Activated T-cell treated with anti-CD3 and anti-CD28 coated beads, Interleukin-2, amount 50 U/mL, for 24 hours (primary cell): Measurements from ENCODE around the gene ZNF407.
A peak's percentile ranks its signal among the peaks of the same experiment; 100 is the strongest.

Source experiments
- DNase-seq: peaks from one replicate; pipeline ENCODE4 v3.0.0-alpha.2; 2020
- H3K27ac Mint-ChIP-seq: 2 replicates; pipeline ENCODE4 v1.8.0; 2020; ENCODE audit warnings: mild to moderate bottlenecking, mixed read lengths
- H3K27me3 Mint-ChIP-seq: 2 replicates; pipeline ENCODE4 v1.8.0; 2020; ENCODE audit warnings: mixed read lengths
- H3K36me3 Mint-ChIP-seq: 2 replicates; pipeline ENCODE4 v1.8.0; 2020; ENCODE audit warnings: low read depth, mixed read lengths
- H3K4me1 Mint-ChIP-seq: 2 replicates; pipeline ENCODE4 v1.8.0; 2020; ENCODE audit warnings: low read depth, mixed read lengths
- H3K4me3 Mint-ChIP-seq: 2 replicates; pipeline ENCODE4 v1.8.0; 2020; ENCODE audit warnings: mild to moderate bottlenecking, moderate library complexity, mixed read lengths
- H3K9me3 Mint-ChIP-seq: 2 replicates; pipeline ENCODE4 v1.8.0; 2020; ENCODE audit warnings: mixed read lengths

The ZNF407 gene

DNA sequence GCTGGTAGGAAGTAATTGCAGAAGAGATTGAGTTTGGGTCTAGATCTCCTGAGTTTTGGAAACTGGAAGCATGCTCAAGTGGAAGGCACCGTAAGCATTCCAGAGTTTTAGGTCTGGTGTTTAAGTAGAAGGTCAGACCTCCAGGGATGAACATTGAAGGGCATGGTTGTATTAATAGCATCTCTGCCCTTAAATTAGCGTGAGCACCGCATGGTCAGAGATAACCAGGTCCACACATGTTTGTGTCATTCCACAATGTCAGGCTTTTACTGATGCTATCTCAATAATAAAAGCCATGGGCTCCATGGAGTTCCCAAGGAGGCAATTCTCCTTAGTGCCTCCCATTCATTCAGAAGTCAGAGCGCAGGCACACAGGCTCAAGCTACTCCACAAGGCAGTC is 28.3 kb upstream of the ZNF407 start:
- H3K9me3 Mint-ChIP-seq = peaks cover 9% of the 10 kb centered on the region
- H3K27me3 Mint-ChIP-seq = peaks cover 9% of the 10 kb centered on the region
- H3K27ac Mint-ChIP-seq = no peak overlapping the region
- DNase-seq = no peak
- H3K4me1 Mint-ChIP-seq = peaks cover 2% of the 10 kb centered on the region
- H3K4me3 Mint-ChIP-seq = no peak overlapping the region
- peaks cover 2% of the 10 kb centered on the region for H3K36me3 Mint-ChIP-seq

DNA sequence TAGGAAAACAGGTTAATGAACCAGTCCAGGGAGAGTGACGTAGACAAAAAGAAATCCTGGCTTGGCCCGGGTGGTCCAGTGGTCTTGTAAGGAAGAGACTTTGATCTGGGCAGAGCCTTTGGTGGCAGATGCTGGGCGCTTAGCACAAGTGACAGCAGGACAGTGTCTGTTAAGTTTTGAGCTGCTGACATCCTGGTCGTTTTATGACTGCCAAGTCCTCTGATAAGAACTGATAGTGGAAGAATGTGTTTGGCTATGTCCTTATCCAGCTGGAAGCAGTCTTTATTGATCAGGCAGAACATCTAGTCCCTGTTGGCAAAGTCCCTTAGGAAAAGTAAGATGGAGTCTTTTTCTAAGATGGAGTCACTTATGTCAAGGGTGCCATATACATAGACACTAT is 27.4 kb upstream of the ZNF407 start:
- Mint-ChIP-seq H3K9me3 (peaks cover 9% of the 10 kb centered on the region), H3K36me3 (peaks cover 2% of the 10 kb centered on the region), H3K4me3 (no peak overlapping the region), H3K4me1 (peaks cover 6% of the 10 kb centered on the region), H3K27me3 (peaks cover 9% of the 10 kb centered on the region), H3K27ac (no peak overlapping the region)
- no peak for DNase-seq

DNA sequence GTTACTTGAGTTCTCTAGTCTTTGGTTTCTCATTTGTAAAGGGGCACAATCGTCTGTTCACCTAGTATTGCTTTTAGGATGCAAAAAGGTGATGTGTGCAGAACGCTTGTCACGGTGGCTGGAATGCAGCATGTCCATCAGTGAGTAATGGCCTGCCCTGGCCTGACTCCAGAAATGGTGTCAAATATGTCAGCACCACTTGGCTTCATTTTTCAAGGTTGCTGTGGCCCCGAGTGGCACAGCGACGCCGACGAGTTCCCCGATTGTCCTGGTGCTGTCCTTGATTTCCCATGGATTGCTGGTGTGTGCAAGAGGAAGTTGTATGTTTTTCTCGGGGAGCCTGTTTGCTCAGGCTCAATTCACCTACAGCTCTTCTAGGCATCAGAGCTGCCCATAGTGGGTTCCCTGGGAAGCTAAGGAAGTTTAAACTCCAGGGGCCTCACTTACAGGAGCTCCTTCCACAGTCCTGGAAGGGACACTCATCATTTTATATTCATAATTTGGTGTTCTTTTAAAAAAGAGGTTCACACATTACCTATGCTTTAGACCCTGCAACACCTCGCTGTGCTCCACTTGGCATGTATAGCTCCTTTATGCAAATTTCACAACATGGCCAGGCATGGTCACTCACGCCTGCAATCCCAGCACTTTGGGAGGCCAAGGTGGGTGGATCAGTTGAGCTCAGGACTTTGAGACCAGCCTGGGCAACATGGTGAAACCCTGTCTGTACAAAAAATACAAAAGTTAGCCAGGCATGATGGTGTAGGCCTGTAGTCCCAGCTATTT is 25.6 kb upstream of the ZNF407 start:
- Mint-ChIP-seq H3K36me3 (no peaks in the 10 kb centered on the region), H3K4me3 (no peak overlapping the region), H3K27ac (no peak overlapping the region), H3K4me1 (peaks cover 6% of the 10 kb centered on the region), H3K27me3 (peaks cover 5% of the 10 kb centered on the region), H3K9me3 (peaks cover 2% of the 10 kb centered on the region)
- DNase-seq = no peak

DNA sequence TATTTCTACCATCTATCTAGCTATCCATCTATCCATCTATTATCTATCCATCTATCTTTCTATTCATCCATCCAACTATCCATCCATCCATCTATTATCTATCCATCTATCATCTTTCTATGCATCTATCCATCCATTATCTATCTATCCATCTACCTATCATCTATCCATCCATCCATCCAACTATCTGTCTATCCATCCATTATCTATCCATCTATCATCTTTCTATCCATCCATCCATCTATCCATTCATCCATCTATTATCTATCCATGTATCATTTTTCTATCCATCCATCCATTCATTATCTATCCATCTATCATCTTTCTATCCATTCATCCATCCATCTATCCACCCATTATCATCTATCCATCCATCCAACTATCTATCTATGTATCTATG is 24.6 kb upstream of the ZNF407 start:
- DNase-seq = no peak
- Mint-ChIP-seq H3K36me3 (no peaks in the 10 kb centered on the region), H3K27ac (no peak overlapping the region), H3K27me3 (peaks cover 3% of the 10 kb centered on the region), H3K4me3 (no peak overlapping the region), H3K9me3 (no peaks in the 10 kb centered on the region), H3K4me1 (peaks cover 6% of the 10 kb centered on the region)

DNA sequence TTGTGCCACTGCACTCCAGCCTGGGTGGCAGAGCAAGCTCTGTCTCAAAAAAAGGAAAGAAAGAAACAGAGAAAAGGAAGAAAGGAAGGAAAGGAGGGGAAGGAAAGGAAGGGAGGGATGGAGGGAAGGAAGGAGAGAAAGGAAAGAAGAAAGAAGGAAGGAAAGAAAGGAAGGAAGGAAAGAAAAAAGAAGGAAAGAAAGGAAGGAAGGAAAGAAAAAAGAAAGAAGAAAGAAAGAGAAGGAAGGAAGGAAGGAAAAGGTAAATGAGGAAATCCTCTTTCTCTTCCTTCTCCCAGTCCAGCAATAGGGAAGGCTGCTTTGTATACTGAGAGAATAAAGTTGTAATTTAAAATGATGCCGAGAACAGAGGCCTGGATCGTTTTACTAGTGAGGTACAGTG is 22.8 kb upstream of the ZNF407 start:
- DNase-seq = no peak
- no peak overlapping the region for H3K4me3 Mint-ChIP-seq
- H3K27ac Mint-ChIP-seq = no peak overlapping the region
- H3K4me1 Mint-ChIP-seq = peaks cover 6% of the 10 kb centered on the region
- H3K36me3 Mint-ChIP-seq = no peaks in the 10 kb centered on the region
- H3K9me3 Mint-ChIP-seq = no peaks in the 10 kb centered on the region
- H3K27me3 Mint-ChIP-seq = peaks cover 7% of the 10 kb centered on the region

DNA sequence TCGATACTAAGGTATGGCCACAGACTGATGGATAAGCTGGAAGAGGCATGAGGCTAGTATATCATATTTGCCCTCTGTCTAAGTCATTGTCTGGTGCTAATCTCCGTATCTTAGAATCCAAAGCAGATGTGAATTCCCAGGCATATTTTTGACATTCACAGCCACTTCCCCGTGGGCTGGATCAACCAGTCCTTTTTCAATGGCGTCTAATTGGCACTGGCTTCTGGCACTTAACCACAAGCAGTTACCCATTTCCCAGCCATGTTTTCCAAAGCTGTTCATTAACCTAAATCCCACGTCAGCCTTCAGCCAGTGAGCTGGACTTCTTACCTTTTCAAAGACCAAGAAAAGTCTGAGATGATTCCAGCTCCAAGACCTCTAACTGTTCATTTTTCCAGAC is 20.7 kb upstream of the ZNF407 start:
- Mint-ChIP-seq H3K4me1 (peaks cover 6% of the 10 kb centered on the region), H3K27ac (no peak overlapping the region), H3K27me3 (peaks cover 20% of the 10 kb centered on the region), H3K36me3 (no peaks in the 10 kb centered on the region), H3K4me3 (no peak overlapping the region), H3K9me3 (no peaks in the 10 kb centered on the region)
- no peak for DNase-seq

DNA sequence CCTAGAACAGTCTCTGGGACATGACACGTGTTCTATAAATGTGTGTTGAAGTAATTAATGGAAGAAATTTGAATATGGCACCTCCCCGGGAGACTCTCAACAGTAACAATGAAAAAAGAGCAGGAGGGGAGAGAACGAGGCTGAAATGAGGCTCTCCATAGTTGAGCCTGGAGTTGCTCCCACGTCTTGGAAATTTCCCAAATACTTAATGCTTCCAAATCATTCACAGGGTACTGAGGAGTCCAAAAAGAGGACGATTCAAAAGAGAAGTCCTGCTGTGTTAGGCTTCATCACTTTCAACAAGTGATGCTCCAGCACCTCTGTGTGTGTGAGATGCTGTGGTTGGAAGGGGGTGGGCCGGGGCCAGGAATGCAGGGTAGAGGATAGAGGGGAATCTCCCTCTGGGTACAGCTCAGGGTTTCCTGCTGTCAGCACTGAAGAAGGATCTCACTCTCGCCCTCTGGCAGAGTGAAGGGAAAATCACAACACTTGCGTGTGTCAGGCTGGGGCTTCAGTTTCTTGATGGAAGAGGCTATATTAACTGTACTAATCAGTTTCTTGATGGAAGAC is 18.1 kb upstream of the ZNF407 start:
- Mint-ChIP-seq H3K4me3 (no peak overlapping the region), H3K4me1 (peaks cover 2% of the 10 kb centered on the region)
- no peak for DNase-seq

DNA sequence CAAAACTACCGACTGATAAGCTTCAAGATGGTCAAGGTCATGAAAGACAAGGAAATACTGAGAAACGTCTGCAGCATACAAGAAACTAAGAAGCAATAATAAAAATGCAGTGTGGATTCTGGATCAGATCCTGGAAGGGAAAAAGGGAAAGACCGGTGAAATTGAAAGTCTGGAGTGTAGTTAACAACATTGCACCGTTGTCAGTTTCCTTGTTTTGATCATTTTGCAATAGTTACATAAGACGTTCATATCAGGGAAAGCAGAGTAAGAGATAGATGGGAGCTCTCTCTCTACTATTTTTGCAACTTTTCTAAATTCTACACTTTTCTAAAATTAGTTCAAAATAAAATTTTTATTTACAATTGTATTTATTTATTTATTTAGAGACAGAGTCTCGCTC is 15.0 kb upstream of the ZNF407 start:
- H3K36me3 Mint-ChIP-seq = no peaks in the 10 kb centered on the region
- H3K9me3 Mint-ChIP-seq = no peaks in the 10 kb centered on the region
- no peaks in the 10 kb centered on the region for H3K4me1 Mint-ChIP-seq
- H3K27me3 Mint-ChIP-seq = peaks cover 37% of the 10 kb centered on the region
- H3K4me3 Mint-ChIP-seq = no peak overlapping the region
- H3K27ac Mint-ChIP-seq = no peak overlapping the region
- DNase-seq = no peak

More for the DNA sequence above, 18.1 kb upstream of the ZNF407 start:
- no peaks in the 10 kb centered on the region for H3K9me3 Mint-ChIP-seq
- H3K36me3 Mint-ChIP-seq = no peaks in the 10 kb centered on the region
- H3K27ac Mint-ChIP-seq = no peak overlapping the region
- peaks cover 33% of the 10 kb centered on the region for H3K27me3 Mint-ChIP-seq

DNA sequence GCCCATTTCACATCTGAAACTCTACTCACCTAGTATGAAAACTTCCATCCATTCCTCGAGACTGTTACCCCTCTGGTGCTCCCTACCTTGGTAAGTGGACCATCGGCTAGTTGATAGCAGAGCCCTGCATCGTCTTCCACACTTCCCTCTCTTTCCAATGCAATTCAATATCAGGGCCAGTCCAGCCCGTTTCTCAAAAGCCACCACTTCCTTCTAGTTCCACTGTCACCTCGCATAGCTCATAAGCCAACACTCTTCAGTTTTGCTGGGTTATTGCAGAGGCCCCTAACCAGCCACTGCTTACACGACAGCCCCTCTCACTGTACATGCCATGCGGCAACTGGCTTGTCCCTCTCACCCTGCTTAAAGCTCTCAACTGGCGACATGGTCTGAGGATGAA is 10.2 kb upstream of the ZNF407 start:
- peaks cover 4% of the 10 kb centered on the region for H3K36me3 Mint-ChIP-seq
- DNase-seq = no peak
- no peak overlapping the region for H3K4me3 Mint-ChIP-seq
- no peak overlapping the region for H3K27ac Mint-ChIP-seq
- H3K27me3 Mint-ChIP-seq = peaks cover 15% of the 10 kb centered on the region
- no peaks in the 10 kb centered on the region for H3K9me3 Mint-ChIP-seq
- peaks cover 19% of the 10 kb centered on the region for H3K4me1 Mint-ChIP-seq

DNA sequence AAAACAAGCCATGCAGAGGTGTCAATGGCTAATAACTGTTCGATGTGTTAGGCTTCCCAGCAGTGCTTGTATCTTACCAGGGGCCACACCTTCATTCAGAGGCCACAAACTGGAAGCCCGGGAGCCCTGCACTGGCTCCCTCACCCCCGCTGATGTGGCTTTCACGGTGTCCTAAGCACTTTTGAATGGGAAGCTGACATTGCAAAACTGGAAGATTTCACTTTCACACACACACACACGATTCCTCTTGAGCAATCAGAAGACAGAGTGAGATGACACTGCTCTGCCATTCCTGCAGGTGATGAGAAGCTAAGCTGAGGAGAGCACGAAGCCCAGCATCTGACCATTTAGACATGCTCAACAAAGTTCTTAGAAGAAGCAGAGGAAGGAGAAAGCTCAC is 8.6 kb upstream of the ZNF407 start:
- no peak for DNase-seq
- Mint-ChIP-seq H3K36me3 (peaks cover 20% of the 10 kb centered on the region), H3K27me3 (peaks cover 4% of the 10 kb centered on the region), H3K27ac (no peak overlapping the region), H3K9me3 (peaks cover 2% of the 10 kb centered on the region), H3K4me1 (peaks cover 29% of the 10 kb centered on the region), H3K4me3 (no peak overlapping the region)

DNA sequence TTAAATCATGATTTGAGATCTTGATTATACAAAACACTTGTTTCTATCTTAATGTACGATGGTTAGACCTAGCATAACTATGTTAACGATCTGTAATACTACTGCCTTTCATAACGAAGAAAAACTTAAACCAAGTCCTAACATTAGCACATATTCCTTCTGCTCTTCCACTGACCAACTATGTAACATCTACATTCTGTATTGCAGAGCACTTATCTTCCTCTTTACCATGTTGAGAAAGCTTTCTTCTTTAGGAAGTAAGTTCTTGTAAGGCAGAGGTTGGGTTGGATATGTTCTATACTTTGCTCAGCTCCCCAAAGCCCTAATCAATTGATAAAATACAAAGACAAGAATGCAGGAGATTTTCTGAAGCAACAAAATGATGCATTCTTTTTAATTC is 7.9 kb upstream of the ZNF407 start:
- H3K4me1 Mint-ChIP-seq = peaks cover 33% of the 10 kb centered on the region
- peaks cover 26% of the 10 kb centered on the region for H3K36me3 Mint-ChIP-seq
- peaks cover 4% of the 10 kb centered on the region for H3K27me3 Mint-ChIP-seq
- DNase-seq = no peak
- peaks cover 2% of the 10 kb centered on the region for H3K9me3 Mint-ChIP-seq
- H3K27ac Mint-ChIP-seq = no peak overlapping the region
- no peak overlapping the region for H3K4me3 Mint-ChIP-seq

DNA sequence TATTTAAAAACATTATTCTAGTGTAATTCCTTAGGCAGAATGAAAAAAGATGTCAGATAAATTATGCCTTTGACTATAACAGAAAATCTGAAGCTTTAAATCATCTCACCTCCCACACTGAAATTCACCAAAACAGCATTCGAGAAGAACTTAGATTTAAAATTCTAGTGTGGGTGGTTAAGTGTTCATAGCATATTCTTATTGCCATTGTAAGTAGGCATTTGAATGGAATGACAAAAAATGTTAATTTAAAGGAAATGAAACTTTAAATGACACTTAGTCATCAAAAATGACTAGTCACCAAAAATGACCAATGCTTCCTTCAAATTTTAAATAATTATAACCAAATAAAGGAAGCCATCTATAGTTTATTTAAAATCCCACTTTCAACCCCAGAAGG is 7.0 kb upstream of the ZNF407 start:
- H3K4me1 Mint-ChIP-seq = peaks cover 42% of the 10 kb centered on the region
- H3K36me3 Mint-ChIP-seq = peaks cover 35% of the 10 kb centered on the region

DNA sequence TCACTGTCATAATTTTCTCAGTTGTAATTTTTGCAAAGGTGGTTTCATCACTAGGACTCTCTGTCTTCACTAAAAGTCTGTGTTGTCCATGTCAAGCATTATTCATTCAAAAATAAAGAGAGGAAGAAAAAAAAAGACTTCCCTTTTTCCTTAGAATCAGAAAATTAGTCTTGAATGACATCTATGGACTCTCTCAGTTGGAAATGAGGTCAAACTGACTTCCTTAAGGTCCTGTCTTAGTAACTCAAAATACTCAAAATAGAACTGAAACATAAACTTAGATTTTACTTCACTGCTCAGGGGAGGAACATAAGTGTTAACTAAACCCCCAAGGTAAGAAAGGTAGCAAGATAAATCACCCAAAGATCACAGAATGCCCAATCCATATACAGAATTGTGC is 2.2 kb upstream of the ZNF407 start:
- Mint-ChIP-seq H3K27ac (peak overlapping the region; percentile 97), H3K27me3 (no peaks in the 10 kb centered on the region), H3K36me3 (peaks cover 57% of the 10 kb centered on the region), H3K4me3 (peak overlapping the region; percentile 96), H3K4me1 (peaks cover 56% of the 10 kb centered on the region), H3K9me3 (peaks cover 2% of the 10 kb centered on the region)
- no peak for DNase-seq

More for the DNA sequence above, 7.0 kb upstream of the ZNF407 start:
- DNase-seq = no peak
- peak overlapping the region; percentile 31 for H3K27ac Mint-ChIP-seq
- no peak overlapping the region for H3K4me3 Mint-ChIP-seq
- H3K9me3 Mint-ChIP-seq = peaks cover 2% of the 10 kb centered on the region
- peaks cover 4% of the 10 kb centered on the region for H3K27me3 Mint-ChIP-seq

DNA sequence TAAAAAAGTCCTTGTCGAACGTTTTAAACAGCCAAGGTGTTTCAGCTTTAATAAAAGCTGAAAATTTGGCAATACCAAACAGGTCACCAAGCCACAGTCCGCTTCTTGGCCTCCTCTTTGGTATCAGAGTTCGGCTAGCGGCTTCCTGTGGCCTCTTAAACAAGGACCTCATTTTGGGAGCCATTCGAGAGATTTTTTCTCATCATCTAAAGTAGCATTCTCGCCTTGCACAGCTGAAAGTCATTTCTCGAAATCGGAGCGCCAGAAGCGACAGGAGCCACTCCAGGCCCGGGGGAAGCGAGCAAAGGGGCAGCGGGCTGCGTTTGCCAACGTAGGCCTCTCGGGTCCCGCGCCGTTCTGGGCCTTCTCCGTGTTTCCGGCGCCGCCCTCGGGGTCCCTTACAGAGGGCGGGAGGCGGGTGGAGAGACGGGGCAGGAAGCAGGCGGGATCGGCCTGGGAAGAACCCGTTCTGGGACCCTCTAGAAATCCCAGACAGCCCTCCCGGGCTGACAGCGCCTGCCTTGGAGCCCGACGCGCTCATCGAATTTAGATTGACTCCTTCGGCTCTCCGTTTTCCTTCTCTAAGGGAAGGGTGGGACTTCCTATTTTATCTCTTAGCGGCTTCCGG is 522 bp upstream of the ZNF407 start:
- peak overlapping the region; percentile 97 for H3K27ac Mint-ChIP-seq
- no peaks in the 10 kb centered on the region for H3K27me3 Mint-ChIP-seq
- H3K36me3 Mint-ChIP-seq = peaks cover 58% of the 10 kb centered on the region
- peak overlapping the region; percentile 96 for H3K4me3 Mint-ChIP-seq
- H3K4me1 Mint-ChIP-seq = peaks cover 52% of the 10 kb centered on the region
- H3K9me3 Mint-ChIP-seq = peaks cover 2% of the 10 kb centered on the region
- peak; percentile 85 for DNase-seq

DNA sequence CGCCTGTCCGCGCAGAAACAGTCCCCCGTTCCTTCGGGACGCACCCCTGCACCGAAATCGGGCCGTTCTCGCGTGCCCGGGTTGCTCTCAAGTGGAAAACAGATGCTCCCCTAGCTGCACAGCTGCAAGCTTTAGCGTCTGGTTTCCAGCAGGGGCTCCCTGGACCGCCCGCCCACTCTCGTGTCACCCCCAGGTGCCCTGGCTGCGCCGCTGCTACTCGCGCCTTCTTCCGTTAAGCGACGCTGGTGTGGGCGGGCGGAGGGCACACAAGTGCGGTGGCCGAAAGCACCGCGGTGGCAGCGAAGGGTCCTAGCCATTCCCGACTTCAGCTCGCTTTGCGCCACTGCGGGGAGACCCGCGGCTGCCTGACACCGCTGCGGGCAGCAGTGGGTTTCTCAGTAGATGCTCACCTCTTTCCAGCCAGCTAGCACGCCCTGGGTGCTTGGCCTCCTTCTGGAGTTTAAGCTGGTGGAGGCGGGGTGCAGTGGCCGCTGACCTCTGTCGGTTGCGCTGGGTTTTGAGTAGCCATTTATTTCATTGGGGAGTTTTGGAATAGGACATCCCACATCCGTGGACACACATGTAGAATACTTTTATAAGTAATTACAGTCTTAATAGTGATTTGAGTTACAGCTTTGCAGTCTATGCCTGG is 806 bp downstream of the ZNF407 start:
- Mint-ChIP-seq H3K9me3 (peaks cover 2% of the 10 kb centered on the region), H3K27ac (peak overlapping the region; percentile 97), H3K4me1 (peaks cover 50% of the 10 kb centered on the region), H3K36me3 (peaks cover 47% of the 10 kb centered on the region), H3K4me3 (peak overlapping the region; percentile 96), H3K27me3 (no peaks in the 10 kb centered on the region)
- DNase-seq = peak; percentile 80
